ENCODE data around the gene POU2AF1.

- TF ChIP-seq REST (IDR thresholded peaks at IDR 0.05; ENCODE audit: low read depth): no peak
- TF ChIP-seq TCF12 (IDR thresholded peaks at IDR 0.05; ENCODE audit: low read depth): no peak
- TF ChIP-seq FOXM1 (IDR thresholded peaks at IDR 0.05; ENCODE audit: borderline replicate concordance, low read depth): no peak
- no peak for TF ChIP-seq USF1 (IDR thresholded peaks at IDR 0.05)
- TF ChIP-seq CREB1 (IDR thresholded peaks at IDR 0.05; ENCODE audit: low read depth): no peak
- no peak for TF ChIP-seq CEBPB (IDR thresholded peaks at IDR 0.05)
- no peak for TF ChIP-seq YY1 (IDR thresholded peaks at IDR 0.05; ENCODE audit: low read depth)
- TF ChIP-seq EP300 (IDR thresholded peaks at IDR 0.05; ENCODE audit: borderline replicate concordance): no peak
- TF ChIP-seq TAF1 (IDR thresholded peaks at IDR 0.05; ENCODE audit: low read depth): no peak
- TF ChIP-seq MAX (IDR thresholded peaks at IDR 0.05): no peak
- no peak for TF ChIP-seq RAD21 (IDR thresholded peaks at IDR 0.05; ENCODE audit: low read depth)
Observed at GRCh38 chr11:111395749-111396148, 16.7 kb upstream of the POU2AF1 start.
